ENCODE measurements around the gene FAM177B.
"Not testable (repeated sequence)": the region's sequence is repeated elsewhere in the genome, so short reads cannot be mapped to it uniquely, and the experiment has no call there.

The FAM177B gene

GRCh38 chr1:222739929-222740328, 2.9 kb downstream of the FAM177B start:
- DNase-seq (ENCODE audit: low read depth in 3 of 3, low spot score in 1 of 3): no peak

DNA sequence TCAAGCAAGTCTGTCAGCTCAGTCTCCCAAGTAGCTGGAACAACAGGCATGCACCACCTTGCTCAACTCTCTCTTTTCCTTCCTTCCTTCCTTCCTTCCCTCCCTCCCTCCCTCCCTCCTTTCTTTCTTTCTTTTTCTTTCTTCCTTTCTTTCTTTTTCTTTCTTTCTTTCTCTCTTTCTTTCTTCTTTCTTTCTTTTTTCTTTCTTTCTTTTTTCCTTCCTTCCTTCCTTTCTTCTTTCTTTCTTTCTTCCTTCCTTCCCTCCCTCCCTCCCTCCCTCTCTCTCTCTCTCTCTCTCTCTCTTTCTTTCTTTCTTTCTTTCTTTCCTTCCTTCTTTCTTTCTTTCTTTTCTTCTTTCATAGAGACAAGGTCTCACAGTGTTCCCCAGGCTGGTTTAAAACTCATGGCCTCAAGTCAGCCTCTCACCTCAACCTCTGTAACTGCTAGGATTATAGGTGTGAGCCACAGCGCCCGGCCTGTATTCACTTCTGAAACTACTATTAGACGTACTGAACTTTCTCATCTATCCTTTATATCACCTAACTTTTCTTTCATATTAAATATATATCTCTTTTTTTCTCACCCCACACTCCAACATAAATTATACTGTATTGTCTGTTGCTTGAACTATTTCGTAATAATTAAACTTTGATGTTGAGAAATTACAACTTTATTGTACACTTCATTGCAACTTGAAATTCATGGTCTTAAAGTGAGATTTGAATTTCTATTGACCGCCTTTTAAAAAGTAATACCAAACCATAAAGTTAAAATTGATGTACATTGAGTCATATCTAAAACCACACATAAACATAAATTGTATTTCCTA, 4.8 kb downstream of the FAM177B start:
- DNase-seq (ENCODE audit: low read depth in 3 of 3, low spot score in 1 of 3): not testable (repeated sequence)

DNA sequence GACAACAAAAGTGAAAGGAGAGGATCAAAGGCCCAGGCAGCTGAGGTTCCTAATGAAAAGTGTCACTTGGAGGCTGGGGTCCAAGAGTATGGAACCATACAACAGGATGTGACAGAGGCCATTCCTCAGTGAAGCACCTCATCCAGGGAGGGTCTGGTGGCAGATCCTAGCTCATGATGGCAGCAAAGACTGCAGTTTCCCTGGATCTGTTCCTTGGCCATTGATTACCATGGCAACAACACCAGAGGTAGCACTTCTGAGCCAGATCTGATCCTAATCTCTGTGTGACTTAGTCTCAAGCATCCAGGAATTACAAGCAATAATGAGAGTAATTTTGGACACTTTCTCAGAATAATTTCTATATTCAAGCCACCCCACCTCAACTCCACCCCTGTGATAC, 12.9 kb downstream of the FAM177B start:
- no peak for DNase-seq (ENCODE audit: low read depth in 3 of 3, low spot score in 1 of 3)

DNA sequence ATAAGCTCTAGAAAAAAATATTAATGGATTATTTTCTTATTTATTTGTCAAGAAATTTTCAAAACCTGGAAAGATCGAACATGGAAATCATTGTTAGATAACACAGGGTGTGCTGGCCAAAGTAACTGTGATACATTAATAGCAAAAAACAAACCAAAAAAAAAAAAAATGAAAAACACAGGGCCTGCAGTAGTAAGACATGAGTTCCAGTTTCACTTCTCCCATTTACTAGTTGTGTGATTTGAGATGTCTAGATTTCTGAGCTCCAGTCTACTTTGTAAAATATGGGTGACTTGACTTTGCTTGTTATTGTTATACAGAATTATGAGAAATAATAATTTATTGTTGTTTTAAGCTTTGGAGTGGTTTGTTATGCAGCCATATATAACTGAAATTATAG, 13.6 kb downstream of the FAM177B start:
- DNase-seq (ENCODE audit: low read depth in 3 of 3, low spot score in 1 of 3): no peak

DNA sequence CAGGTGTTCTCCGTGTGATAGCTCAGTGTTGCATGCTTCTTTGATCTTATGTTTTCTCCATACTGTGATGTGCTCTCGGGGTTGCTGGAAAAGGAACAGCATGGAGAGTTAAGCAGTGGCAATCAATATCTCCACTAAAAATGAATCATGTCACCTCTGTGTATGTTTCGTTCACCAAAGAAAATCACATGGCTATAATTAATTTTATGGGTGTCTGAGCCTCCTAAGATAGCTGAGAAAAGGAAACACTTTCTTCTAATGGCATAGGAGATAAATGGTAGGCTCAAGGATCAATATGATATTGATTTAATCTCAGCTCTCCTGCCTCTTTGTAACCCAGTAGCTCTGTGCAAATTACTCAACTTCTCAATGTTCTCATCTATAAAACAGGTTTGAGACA, 14.3 kb downstream of the FAM177B start:
- DNase-seq (ENCODE audit: low read depth in 3 of 3, low spot score in 1 of 3): no peak

GRCh38 chr1:222754366-222755139, 17.6 kb downstream of the FAM177B start:
- no peak for DNase-seq (ENCODE audit: low read depth in 3 of 3, low spot score in 1 of 3)

GRCh38 chr1:222757646-222758268, 20.8 kb downstream of the FAM177B start:
- no peak for DNase-seq (ENCODE audit: low read depth in 3 of 3, low spot score in 1 of 3)

GRCh38 chr1:222759451-222760035, 22.5 kb downstream of the FAM177B start:
- DNase-seq (ENCODE audit: low read depth in 3 of 3, low spot score in 1 of 3): no peak

GRCh38 chr1:222761083-222761482, 24.1 kb downstream of the FAM177B start:
- DNase-seq (ENCODE audit: low read depth in 3 of 3, low spot score in 1 of 3): no peak

DNA sequence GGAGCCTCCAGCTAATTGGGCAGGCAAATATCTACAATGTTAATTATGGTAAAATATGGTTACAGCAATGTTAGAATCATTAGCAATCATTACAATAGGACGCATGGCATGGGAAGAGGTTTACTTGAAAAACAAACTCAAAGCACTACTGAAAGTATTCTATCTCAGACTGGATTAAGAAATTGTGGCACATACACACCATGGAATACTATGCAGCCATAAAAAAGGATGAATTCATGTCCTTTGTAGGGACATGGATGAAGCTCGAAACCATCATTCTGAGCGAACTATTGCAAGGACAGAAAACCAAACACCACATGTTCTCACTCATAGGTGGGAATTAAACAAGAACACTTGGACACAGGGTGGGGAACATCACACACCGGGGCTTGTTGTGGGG, 25.2 kb downstream of the FAM177B start:
- DNase-seq (ENCODE audit: low read depth in 3 of 3, low spot score in 1 of 3): not testable (repeated sequence)

- DNase-seq (ENCODE audit: low read depth in 3 of 3, low spot score in 1 of 3): no peak
Measured at GRCh38 chr1:222767152-222767571, 30.2 kb downstream of the FAM177B start.

DNA sequence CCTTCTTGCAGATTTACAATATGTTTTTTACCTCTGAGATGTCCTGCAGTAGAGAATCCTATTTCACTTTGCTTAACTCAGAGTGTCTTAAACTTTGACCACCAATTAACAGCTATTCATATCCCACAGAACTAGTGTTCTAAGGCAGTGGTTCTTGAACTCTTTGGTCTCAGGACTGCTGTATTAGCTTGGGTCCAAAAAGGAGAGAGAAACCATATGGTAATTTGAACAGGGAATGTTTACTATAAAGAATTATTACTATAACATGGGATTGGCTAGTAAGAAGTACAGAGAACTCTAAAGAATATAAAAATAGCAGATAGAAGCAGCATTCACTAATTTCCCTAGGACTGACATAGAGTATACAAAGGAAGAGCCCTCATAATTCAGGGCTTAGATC, 31.6 kb downstream of the FAM177B start:
- DNase-seq (ENCODE audit: low read depth in 3 of 3, low spot score in 1 of 3): no peak

GRCh38 chr1:222769181-222769580, 32.2 kb downstream of the FAM177B start:
- DNase-seq (ENCODE audit: low read depth in 3 of 3, low spot score in 1 of 3): no peak

DNA sequence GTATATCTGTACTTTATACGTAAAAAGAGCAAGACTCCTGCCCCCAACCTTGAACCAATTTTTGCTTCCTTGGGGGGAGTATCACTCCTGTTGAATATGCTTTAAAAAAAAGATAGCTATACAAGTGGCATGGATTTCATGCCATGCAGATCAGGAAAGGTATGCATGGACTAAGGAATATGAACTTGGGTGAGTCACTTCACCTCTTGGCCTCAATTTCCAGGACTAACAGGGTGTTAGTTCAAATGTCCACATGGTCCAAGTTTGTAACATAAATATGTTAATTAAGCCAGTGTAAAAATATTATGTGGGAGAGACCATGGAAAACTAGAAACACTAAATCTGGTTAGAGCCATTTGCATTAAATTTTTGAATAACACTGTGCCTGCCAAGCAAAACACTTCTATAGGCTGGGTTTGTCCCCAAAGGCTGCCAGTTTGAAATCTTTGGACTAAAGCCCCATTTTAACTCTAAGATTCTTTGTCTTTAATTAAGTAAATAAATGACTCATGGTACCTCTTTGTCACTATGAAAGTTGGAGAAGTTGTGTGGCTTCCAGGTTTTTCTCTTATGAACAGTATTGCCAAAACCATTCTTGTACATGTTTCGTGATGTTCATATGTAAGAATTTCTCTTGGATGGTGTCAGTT, 33.1 kb downstream of the FAM177B start:
- no peak for DNase-seq (ENCODE audit: low read depth in 3 of 3, low spot score in 1 of 3)

DNA sequence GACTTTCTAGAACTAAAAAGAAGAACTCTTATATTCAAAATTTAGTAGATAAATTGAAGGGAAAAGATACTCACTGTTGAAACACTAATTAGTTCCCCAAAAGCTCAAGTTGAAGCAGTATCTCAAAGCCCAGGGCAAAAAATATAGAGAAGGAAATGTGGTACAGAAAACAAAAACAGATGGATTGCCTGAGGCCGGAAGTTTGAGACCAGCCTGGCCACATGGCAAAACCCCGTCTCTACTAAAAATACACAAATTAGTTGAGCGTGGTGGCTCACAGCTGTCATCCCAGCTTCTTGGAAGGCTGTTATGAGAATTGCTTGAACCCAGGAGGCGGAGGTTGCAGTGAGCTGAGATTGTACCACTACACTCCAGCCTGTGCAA, 36.0 kb downstream of the FAM177B start:
- no peak for DNase-seq (ENCODE audit: low read depth in 3 of 3, low spot score in 1 of 3)

DNA sequence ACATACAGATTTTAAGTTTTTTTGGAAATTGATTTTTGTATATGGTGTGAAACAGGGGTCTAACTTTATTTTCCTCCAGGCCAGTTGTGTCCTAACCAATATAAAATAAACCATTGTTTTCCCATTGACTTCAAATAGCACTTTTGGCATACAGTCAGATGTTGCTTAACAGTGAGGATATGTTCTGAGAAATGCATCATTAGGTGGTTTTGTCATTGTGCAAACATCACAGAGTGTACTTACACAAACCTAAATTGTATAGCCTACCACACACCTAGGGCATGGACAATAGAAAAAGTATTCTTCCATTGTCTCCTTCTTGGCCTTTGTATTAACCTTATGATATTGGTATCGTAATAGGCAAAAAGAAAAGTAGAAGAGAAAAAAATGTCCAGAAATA, 40.5 kb downstream of the FAM177B start:
- no peak for DNase-seq (ENCODE audit: low read depth in 3 of 3, low spot score in 1 of 3)

GRCh38 chr1:222777977-222778376, 41.0 kb downstream of the FAM177B start:
- no peak for DNase-seq (ENCODE audit: low read depth in 3 of 3, low spot score in 1 of 3)

- DNase-seq (ENCODE audit: low read depth in 3 of 3, low spot score in 1 of 3): no peak
Measured at GRCh38 chr1:222781251-222781650, 44.2 kb downstream of the FAM177B start.

GRCh38 chr1:222783051-222783450, 46.0 kb downstream of the FAM177B start:
- DNase-seq (ENCODE audit: low read depth in 3 of 3, low spot score in 1 of 3): no peak

- DNase-seq (ENCODE audit: low read depth in 3 of 3, low spot score in 1 of 3): no peak
Measured at GRCh38 chr1:222784371-222784770, 47.4 kb downstream of the FAM177B start.

DNA sequence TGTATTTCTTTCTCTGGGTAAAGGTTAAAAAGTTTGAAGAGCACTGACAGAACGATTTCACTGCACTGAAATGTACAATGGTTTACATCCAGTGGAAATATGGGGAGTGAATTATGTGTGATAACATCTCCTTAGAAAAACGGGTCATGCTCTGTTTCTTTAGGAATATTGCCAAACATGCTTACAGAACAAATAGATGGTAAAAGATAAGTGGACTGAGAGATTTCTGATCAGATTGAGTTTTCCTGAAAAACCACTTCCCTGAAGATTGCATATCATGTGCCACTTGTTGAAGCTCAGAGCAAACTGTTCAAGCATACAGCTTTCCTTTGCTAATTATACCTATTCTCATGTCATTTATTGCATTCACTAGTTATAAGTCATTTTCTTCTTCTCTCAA, 47.9 kb downstream of the FAM177B start:
- DNase-seq (ENCODE audit: low read depth in 3 of 3, low spot score in 1 of 3): no peak

Measured in stimulated activated CD4-positive, alpha-beta T cell treated with anti-CD3 and anti-CD28 coated beads, TNF-alpha, amount 100 ng/mL, for 1 hour (primary cell).